Measurements from ENCODE around the gene KIAA1958. TPM values are rescaled to one million over a fixed set of nuclear protein-coding genes. Genes with fewer than 3 reads are reported as not detected.

Gene KIAA1958
- total and polyA plus RNA-seq, 10 of the 15 experiments (the other 5 are each of a cell fraction or from before 2014, with no cell fraction given): 0.53 to 8.7 (median 4.0) TPM

GRCh38 chr9:112500842-112501241 lies 14.2 kb downstream of the KIAA1958 start:
- SMC1A ChIA-PET (ENCODE audit: uncharacterized antibody, unreplicated experiment): interaction anchor here (0.7 kb wide), 1 partner anchor 61 kb away, joined by 3 read pairs; no protein-coding TSS in a partner anchor
- peaks cover 1% of the 10 kb centered on the region; the same call in 1 of the 2 replicates for H3K79me2 ChIP-seq (ENCODE audit: control insufficient read depth, insufficient read depth, low read length)
- H4K20me1 ChIP-seq (ENCODE audit: control insufficient read depth, insufficient read depth): no peaks in the 10 kb centered on the region
- H3K27ac ChIP-seq (ENCODE audit: control insufficient read depth, insufficient read depth): no peak overlapping the region
- CTCF ChIA-PET: interaction anchor here (0.6 to 1.2 kb wide), 2 partner anchors 11 to 120 kb away, joined by 3 to 4 read pairs; no protein-coding TSS in a partner anchor
- H3K36me3 ChIP-seq (ENCODE audit: control insufficient read depth in 2 of 2, insufficient read depth in 2 of 2, low read length in 1 of 2): no peaks in the 10 kb centered on the region
- H3K4me3 ChIP-seq: no peak overlapping the region
- no TSS peak for BruUV-seq (replicated peaks)
- no peak for ATAC-seq
- DNase-seq (ENCODE audit: low read depth, low spot score): no peak
- POLR2A ChIA-PET: no interaction called here
- H3K9ac ChIP-seq (ENCODE audit: control insufficient read depth, insufficient read depth, low read length): no peak overlapping the region
- FAIRE-seq: no peak
- 94% methylated on average over 2 of the region's 2 CpGs for WGBS (ENCODE audit: insufficient coverage, insufficient replicate concordance, low lambda C conversion rate, missing lambda C conversion rate)
- RAD21 ChIA-PET (ENCODE audit: unreplicated experiment): no interaction called here
- intact Hi-C loops (cut with micrococcal nuclease; ENCODE audit: unreplicated experiment): no loop called here
- H3K9me3 ChIP-seq (replicated peaks; ENCODE audit: control insufficient read depth, insufficient read depth, low read length): no peaks in the 10 kb centered on the region
- no peaks in the 10 kb centered on the region for H3K27me3 ChIP-seq (replicated peaks in 1 of 2; ENCODE audit: control insufficient read depth in 2 of 2, insufficient read depth in 2 of 2, low read length in 1 of 2)
- in situ Hi-C loops (cut with MboI): no loop called here
- H2AFZ ChIP-seq (ENCODE audit: control insufficient read depth, low read depth, low read length): no peak overlapping the region
- no peaks in the 10 kb centered on the region for H3K4me1 ChIP-seq (ENCODE audit: control insufficient read depth, insufficient read depth, low read length)
- no peak overlapping the region for H3K4me2 ChIP-seq (ENCODE audit: control insufficient read depth, insufficient read depth)
- TF ChIP-seq FOXM1 (IDR thresholded peaks at IDR 0.05; ENCODE audit: low read depth, low read length) (no peak), SPI1 (IDR thresholded peaks at IDR 0.05; ENCODE audit: borderline replicate concordance, insufficient read depth, low read depth, low read length) (no peak), CBFB (IDR thresholded peaks at IDR 0.05; ENCODE audit: low read depth) (no peak), TAF1 (IDR thresholded peaks at IDR 0.05; ENCODE audit: borderline replicate concordance, low read depth, low read length) (no peak), MYB (IDR thresholded peaks at IDR 0.05; ENCODE audit: borderline replicate concordance, low read depth, low read length) (no peak), CBX5 (IDR thresholded peaks at IDR 0.05; ENCODE audit: low read depth) (no peak), POLR2AphosphoS5 (IDR thresholded peaks at IDR 0.05; ENCODE audit: low read length) (no peak), MYC (IDR thresholded peaks at IDR 0.05; ENCODE audit: insufficient read depth, insufficient read length, insufficient replicate concordance, low read length, severe bottlenecking) (no peak), ZBTB11 (CRISPR knock-in tag; IDR thresholded peaks at IDR 0.05) (no peak), POLR2A (IDR thresholded peaks at IDR 0.05; ENCODE audit: low read depth, low read length) (no peak), ZBTB4 (CRISPR knock-in tag; IDR thresholded peaks at IDR 0.05) (no peak), BRCA1 (IDR thresholded peaks at IDR 0.05; ENCODE audit: low read depth, low read length) (no peak)
- TF ChIP-seq, protein P1, sequence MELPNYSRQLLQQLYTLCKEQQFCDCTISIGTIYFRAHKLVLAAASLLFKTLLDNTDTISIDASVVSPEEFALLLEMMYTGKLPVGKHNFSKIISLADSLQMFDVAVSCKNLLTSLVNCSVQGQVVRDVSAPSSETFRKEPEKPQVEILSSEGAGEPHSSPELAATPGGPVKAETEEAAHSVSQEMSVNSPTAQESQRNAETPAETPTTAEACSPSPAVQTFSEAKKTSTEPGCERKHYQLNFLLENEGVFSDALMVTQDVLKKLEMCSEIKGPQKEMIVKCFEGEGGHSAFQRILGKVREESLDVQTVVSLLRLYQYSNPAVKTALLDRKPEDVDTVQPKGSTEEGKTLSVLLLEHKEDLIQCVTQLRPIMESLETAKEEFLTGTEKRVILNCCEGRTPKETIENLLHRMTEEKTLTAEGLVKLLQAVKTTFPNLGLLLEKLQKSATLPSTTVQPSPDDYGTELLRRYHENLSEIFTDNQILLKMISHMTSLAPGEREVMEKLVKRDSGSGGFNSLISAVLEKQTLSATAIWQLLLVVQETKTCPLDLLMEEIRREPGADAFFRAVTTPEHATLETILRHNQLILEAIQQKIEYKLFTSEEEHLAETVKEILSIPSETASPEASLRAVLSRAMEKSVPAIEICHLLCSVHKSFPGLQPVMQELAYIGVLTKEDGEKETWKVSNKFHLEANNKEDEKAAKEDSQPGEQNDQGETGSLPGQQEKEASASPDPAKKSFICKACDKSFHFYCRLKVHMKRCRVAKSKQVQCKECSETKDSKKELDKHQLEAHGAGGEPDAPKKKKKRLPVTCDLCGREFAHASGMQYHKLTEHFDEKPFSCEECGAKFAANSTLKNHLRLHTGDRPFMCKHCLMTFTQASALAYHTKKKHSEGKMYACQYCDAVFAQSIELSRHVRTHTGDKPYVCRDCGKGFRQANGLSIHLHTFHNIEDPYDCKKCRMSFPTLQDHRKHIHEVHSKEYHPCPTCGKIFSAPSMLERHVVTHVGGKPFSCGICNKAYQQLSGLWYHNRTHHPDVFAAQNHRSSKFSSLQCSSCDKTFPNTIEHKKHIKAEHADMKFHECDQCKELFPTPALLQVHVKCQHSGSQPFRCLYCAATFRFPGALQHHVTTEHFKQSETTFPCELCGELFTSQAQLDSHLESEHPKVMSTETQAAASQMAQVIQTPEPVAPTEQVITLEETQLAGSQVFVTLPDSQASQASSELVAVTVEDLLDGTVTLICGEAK (IDR thresholded peaks at IDR 0.05; ENCODE audit: borderline replicate concordance): no peak

All from GM12878 (cell line).